HG03196 (cell line): Measurements from ENCODE around the gene ATP8A2.
"Not testable (repeated sequence)": the region's sequence is repeated elsewhere in the genome, so short reads cannot be mapped to it uniquely, and the experiment has no call there.

Experiments
- ATAC-seq: cut with Tn5 transposase; IDR thresholded peaks from one replicate; pipeline ENCODE4 v1.9.1; 2021; ENCODE audit not compliant: unreplicated experiment

ATP8A2 gene

DNA sequence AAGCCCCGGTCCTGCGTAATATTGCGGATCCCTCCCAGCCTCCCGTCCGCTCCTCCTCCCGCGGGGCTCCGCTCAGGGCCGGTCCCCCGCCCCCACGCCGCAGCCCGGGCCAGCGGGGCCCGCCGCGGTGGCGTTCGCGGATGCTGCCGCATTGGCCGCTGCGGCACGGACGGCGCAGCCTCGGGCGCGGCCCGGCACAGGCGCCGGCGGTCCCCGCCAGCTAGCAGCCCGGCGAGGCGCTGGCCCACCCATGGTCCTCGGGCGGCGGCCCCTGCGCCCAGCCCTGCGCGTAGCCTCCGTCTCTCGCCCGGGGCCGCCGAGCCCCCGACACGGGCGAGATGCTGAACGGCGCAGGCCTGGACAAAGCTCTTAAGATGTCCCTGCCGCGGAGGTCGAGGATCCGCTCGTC, at the start of gene ATP8A2:
Gene ATP8A2, plus strand, starts transcription at position 100 of the 409 bp plus-strand sequence. Its CDS starts 239 bp downstream, at position 339.
- no peak for ATAC-seq

DNA sequence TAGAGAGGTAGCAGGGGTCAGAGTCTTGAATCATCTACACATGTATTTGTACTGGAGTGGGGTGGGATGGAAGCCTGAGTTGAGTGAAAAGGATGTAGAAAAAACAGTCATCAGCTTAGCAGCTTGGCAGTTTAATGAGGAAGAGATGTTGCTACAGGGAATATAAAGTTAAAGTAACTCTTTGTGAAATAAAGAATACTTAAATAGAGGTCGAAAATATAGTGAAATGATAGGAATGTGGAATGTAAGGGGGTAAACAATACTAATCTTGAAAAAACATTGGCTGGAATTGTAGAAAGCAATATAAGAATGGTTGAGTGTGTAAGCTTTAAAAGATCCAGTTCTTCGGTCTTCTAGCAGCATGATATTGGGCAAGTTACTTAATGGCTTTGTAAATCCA, 47.7 kb upstream of the ATP8A2 start:
- ATAC-seq = no peak

GRCh38 chr13:25329706-25330105, 42.1 kb upstream of the ATP8A2 start:
- no peak for ATAC-seq

DNA sequence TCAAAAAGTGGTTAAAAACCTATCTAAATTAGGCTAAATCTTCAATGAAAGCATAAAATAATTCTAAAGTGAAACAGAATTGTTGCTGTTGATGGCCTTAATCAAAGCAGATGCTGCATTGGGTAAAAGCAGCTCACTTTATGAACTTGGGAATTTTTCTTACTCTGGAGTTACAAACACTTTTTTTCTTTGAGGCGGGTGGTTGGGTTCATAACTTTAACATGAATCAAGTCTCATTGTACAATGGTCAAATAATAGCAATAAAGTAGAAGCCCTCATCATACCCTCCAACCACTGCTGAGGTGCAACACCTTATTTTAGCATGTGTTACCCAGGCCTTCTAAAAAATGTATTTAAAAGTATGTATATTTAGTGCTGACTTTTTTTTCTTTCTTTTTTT, 41.2 kb upstream of the ATP8A2 start:
- ATAC-seq = no peak

DNA sequence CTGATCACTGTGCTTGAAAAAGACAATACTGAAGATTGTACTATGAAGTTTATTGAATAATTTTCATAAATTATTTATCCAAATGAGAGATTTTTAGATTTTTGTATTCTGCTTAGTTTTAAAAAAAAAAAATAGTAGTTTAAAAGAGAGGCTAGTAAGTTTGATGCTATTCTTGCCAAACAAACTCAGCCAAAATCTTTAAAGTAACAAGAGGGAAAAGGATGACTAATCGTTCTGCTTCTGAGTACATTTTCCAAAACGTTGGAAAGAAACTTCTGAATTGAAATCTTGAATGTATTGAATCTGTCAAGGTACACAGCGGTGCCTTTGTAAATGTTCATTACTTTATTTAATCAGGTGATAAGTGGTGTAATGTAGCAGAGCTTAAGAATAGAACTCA, 35.9 kb upstream of the ATP8A2 start:
- no peak for ATAC-seq

GRCh38 chr13:25345576-25345975, 26.2 kb upstream of the ATP8A2 start:
- ATAC-seq = no peak

DNA sequence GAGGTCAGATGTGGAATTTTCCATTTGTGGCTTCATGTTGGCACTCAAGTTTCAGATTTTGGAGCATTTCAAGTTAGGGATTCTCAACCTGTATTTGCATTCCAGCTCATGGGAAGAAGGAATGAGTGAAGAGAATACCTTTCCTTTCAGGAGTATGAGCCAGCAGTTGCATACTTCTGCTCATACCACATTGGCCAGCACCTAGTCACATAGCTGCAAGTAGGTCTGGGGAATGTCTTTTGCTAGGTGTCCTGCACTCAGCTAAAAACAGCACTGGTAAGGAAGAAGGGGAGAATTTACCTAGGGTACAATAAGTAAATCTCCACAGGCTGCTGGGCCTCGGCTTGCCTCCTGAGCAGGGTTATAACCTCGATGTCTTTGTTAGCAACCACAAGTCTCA, 24.6 kb upstream of the ATP8A2 start:
- ATAC-seq = no peak

DNA sequence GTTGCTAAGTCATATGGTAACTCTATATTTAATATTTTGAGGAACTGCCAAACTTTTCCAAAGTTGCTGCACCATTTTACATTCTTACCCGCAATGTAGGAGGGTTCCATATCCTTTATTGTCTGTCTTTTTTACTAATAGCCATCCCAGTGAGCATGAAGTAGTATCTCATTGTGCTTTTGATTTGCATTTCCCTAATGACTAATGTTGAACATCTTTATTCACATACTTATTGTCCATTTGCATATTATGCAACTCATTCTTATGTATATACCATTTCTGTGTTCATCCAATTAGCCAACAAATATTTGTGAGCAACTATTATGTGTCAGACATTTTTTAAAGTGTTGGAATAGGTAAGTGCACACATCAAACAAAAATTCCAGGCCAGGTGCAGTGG, 20.4 kb upstream of the ATP8A2 start:
- ATAC-seq = no peak

- ATAC-seq = no peak
Measured at GRCh38 chr13:25352230-25352629, 19.5 kb upstream of the ATP8A2 start.

- no peak for ATAC-seq
Measured at GRCh38 chr13:25352806-25353205, 19.0 kb upstream of the ATP8A2 start.

GRCh38 chr13:25353344-25353743, 18.4 kb upstream of the ATP8A2 start:
- no peak for ATAC-seq

GRCh38 chr13:25354377-25354776, 17.4 kb upstream of the ATP8A2 start:
- no peak for ATAC-seq

DNA sequence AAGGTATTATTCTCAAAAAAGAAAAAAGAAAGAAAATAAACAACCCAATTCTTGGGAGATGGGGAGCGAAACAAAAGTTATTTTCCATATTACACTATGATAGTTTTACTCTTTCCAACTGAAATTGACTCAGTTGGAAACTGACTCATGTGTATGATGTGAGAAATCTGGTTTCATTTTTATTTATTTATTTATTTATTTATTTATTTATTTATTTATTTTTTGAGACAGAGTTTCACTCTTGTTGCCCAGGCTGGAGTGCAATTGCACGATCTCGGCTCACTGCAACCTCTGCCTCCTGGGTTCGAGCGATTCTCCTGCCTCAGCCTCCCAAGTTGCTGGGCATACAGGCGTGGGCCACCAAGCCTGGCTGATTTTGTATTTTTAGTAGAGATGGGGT, 11.3 kb upstream of the ATP8A2 start:
- not testable (repeated sequence) for ATAC-seq

DNA sequence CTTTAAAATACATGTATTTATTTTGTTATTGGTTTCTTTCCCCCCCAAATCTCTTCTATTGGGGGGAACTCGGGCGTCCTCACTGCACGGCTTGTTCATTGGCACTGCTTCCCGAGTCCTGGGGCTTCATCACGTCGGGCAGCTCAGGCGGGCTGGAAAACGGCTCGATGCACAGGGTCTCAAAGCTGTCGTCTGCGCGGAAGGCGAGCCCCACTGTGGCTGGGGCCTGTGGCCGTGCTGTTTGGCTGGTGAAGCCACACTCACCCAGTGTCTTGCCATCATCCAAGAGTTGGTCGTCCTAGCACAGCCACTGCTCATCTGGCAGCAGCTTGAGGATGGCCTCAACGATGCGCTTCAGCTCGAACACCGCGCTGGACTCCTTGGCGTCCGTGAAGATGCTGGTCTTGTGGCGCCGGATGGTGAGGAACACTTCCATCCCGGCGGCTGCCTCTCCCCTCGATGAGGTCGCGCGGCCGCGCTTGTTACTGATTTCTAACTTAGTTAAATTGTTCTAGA, 6.0 kb upstream of the ATP8A2 start:
- ATAC-seq = no peak

DNA sequence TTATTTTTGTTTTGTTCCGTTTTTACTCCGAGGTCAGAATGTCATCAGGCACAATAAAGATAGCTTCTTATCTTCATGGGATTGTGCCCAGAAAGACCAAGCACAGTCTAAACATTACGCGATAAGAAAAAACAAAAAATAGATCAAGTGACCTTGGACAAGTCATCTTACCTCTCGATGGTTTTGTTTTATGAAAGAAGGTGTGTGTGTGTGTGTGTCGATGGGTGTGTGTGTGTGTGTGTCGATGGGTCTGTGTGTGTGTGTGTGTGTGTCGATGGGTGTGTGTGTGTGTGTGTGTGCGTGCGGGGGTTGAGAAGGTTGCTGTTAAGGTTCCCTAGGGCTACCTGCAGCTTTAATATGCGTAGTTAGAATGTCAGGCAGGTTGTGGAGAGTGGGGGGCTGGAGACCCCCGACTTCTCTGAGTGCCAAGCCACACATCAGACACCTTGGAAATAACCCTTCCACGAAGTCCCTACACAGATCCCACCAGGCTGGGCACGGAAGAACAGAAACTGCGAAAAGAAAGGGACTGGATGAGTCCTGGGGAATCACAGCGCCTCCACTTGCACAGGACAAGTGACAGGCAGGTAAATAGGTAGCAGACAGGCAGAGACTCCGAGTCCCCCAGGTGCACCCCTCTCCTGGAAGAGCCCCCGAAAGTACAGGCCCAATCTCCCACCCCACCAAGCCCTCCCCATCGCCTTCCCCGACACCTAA, 458 bp upstream of the ATP8A2 start:
- ATAC-seq = no peak

GRCh38 chr13:25372284-25373081, 709 bp downstream of the ATP8A2 start:
- ATAC-seq = no peak

DNA sequence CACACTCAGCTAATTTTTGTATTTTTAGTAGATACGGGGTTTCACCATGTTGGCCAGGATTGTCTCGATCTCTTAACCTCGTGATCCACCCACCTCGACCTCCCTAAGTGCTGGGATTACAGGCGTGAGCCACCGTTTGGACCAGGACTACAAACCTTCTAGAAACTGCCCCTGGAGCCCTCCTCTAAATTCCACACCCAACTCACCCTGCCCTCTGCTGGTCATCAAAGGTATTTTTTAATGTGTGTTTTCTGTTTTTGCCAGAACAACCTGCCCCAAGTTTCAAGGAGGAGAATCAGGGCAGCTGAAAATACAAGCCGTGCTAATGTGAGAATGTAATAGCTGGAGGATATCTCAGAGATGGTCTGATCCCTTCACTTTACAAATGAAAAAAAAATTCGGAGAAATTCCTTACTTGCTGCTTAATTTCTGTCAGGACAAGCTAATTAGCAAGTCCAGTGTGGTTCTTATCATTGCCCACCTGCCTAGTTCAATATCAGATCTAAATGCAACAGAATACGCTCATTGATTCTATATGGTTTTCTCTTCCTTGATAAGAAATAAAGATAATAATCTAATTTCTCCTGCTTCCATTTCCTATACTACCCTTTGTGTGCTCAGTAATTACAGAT, 4.1 kb downstream of the ATP8A2 start:
- ATAC-seq = no peak

DNA sequence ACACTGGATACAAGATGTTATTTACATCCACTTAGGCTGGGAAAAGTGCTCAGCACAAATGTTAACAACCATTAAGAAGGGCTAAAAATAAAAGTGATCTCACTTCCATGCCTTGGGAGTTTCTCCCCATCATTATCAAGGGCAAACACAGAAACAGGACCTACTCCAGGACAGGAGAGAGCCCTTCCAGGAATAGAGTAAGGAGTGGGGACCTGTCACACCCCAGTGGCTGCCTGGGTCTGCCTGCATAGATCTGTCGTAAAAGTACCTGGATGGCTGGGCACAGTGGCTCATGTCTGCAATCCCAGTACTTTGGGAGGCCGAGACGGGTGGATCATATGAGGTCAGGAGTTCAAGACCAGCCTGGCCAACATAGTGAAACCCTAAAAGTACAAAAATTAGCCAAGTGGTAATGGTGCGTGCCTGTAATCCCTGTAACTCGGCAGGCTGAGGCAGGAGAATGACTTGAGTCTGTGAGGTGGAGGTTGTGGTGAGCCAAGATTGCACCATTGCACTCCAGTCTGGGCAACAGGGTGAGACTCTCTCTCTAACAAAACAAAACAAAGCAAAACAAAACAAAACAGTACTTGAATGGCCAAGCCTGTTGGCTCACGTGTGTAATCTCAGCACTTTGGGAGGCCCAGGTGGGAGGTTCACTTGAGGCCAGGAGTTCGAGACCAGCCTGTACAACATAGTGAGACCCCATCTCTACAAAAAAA, 5.6 kb downstream of the ATP8A2 start:
- ATAC-seq = no peak

- no peak for ATAC-seq
Measured at GRCh38 chr13:25378528-25378927, 6.8 kb downstream of the ATP8A2 start.

GRCh38 chr13:25379011-25379410, 7.2 kb downstream of the ATP8A2 start:
- no peak for ATAC-seq

- ATAC-seq = no peak
Measured at GRCh38 chr13:25380082-25380481, 8.3 kb downstream of the ATP8A2 start.
